H9 (cell line): ENCODE data around the gene HES6. TPM values are rescaled to one million over a fixed set of nuclear protein-coding genes. Genes with fewer than 3 reads are reported as not detected.

Source experiments
- DNase-seq: peaks from one replicate; pipeline ENCODE4 v3.0.0-alpha.2; 2017
- H2AFZ ChIP-seq: one replicate; pipeline ENCODE4 v1.6.1; 2013; ENCODE audit warnings: mild to moderate bottlenecking, low read length, control low read depth, moderate library complexity
- H2AK5ac ChIP-seq: 2 replicates; pipeline ENCODE4 v1.6.1; 2013; ENCODE audit warnings: low read length, control low read depth, mixed read lengths; ENCODE audit not compliant: insufficient read length
- H2BK120ac ChIP-seq: one replicate; pipeline ENCODE4 v1.6.1; 2013; ENCODE audit warnings: low read depth, mild to moderate bottlenecking, low read length, control low read depth, inconsistent platforms; ENCODE audit not compliant: poor library complexity, severe bottlenecking
- H2BK12ac ChIP-seq: 2 replicates; pipeline ENCODE4 v1.6.1; 2013; ENCODE audit warnings: low read length, control low read depth, mixed read lengths, low read depth; ENCODE audit not compliant: insufficient read length
- H2BK15ac ChIP-seq: 2 replicates; pipeline ENCODE4 v1.6.1; 2013; ENCODE audit warnings: low read depth, low read length, control low read depth
- H2BK20ac ChIP-seq: one replicate; pipeline ENCODE4 v1.6.1; 2013; ENCODE audit warnings: low read depth, mild to moderate bottlenecking, low read length, control low read depth, inconsistent platforms; ENCODE audit not compliant: poor library complexity, severe bottlenecking
- H2BK5ac ChIP-seq: 2 replicates; pipeline ENCODE4 v1.6.1; 2013; ENCODE audit warnings: low read length, control low read depth, mixed read lengths; ENCODE audit not compliant: insufficient read length
- H3K14ac ChIP-seq: 2 replicates; pipeline ENCODE4 v1.6.1; 2013; ENCODE audit warnings: low read length, control low read depth; ENCODE audit not compliant: insufficient read depth
- H3K18ac ChIP-seq: 2 replicates; pipeline ENCODE4 v1.6.1; 2013; ENCODE audit warnings: low read depth, mild to moderate bottlenecking, mixed read lengths, low read length, control low read depth; ENCODE audit not compliant: insufficient read length
- H3K23ac ChIP-seq: 2 replicates; pipeline ENCODE4 v1.6.1; 2013; ENCODE audit warnings: low read length, control low read depth, mixed read lengths, low read depth; ENCODE audit not compliant: insufficient read length
- H3K23me2 ChIP-seq: 2 replicates; pipeline ENCODE4 v1.6.1; 2013; ENCODE audit warnings: low read depth, mild to moderate bottlenecking, mixed read lengths, low read length, control low read depth; ENCODE audit not compliant: insufficient read length, poor library complexity, severe bottlenecking
- H3K27ac ChIP-seq: 2 replicates; pipeline ENCODE4 v1.5.1; 2013; ENCODE audit warnings: low read length, control low read depth, mixed read lengths, low read depth; ENCODE audit not compliant: insufficient read length
- H3K27me3 ChIP-seq: 2 replicates; pipeline ENCODE4 v1.6.1; 2013; ENCODE audit warnings: low read length, control low read depth, inconsistent platforms; ENCODE audit not compliant: insufficient read depth
- H3K4ac ChIP-seq: 2 replicates; pipeline ENCODE4 v1.6.1; 2013; ENCODE audit warnings: low read depth, mild to moderate bottlenecking, control low read depth, inconsistent platforms, low read length, moderate library complexity
- H3K4me1 ChIP-seq: 2 replicates; pipeline ENCODE4 v1.6.1; 2013; ENCODE audit warnings: low read length, control low read depth, inconsistent platforms; ENCODE audit not compliant: insufficient read depth
- H3K4me2 ChIP-seq: 2 replicates; pipeline ENCODE4 v1.6.1; 2013; ENCODE audit warnings: low read length, control low read depth, mixed read lengths; ENCODE audit not compliant: insufficient read length, insufficient read depth
- H3K56ac ChIP-seq: 2 replicates; pipeline ENCODE4 v1.6.1; 2013; ENCODE audit warnings: low read depth, mild to moderate bottlenecking, mixed read lengths, low read length, control low read depth; ENCODE audit not compliant: insufficient read length
- H3K79me1 ChIP-seq: 2 replicates; pipeline ENCODE4 v1.6.1; 2013; ENCODE audit warnings: low read depth, mild to moderate bottlenecking, moderate library complexity, low read length, control low read depth, inconsistent platforms; ENCODE audit not compliant: insufficient read depth, poor library complexity, severe bottlenecking
- H3K79me2 ChIP-seq: 2 replicates; pipeline ENCODE4 v1.6.1; 2013; ENCODE audit warnings: low read length, control low read depth, inconsistent platforms; ENCODE audit not compliant: insufficient read depth
- H3K9ac ChIP-seq: 2 replicates; pipeline ENCODE4 v1.6.1; 2013; ENCODE audit warnings: low read length, control low read depth, mixed read lengths; ENCODE audit not compliant: insufficient read length; ENCODE audit errors: extremely low read depth
- H3K9me3 ChIP-seq: one replicate; pipeline ENCODE4 v1.6.1; 2013; ENCODE audit warnings: low read depth, low read length, inconsistent platforms; ENCODE audit not compliant: control insufficient read depth
- H3T11ph ChIP-seq: one replicate; pipeline ENCODE4 v1.6.1; 2013; ENCODE audit warnings: mild to moderate bottlenecking, low read length, control low read depth, inconsistent platforms
- H4K20me1 ChIP-seq: one replicate; pipeline ENCODE4 v1.6.1; 2013; ENCODE audit not compliant: control insufficient read depth, insufficient read length, insufficient read depth
- H4K5ac ChIP-seq: 2 replicates; pipeline ENCODE4 v1.6.1; 2013; ENCODE audit warnings: low read depth, mild to moderate bottlenecking, mixed read lengths, low read length, control low read depth; ENCODE audit not compliant: insufficient read length
- H4K8ac ChIP-seq: replicated peaks from 2 replicates; pipeline ENCODE4 v1.6.1; 2013; ENCODE audit warnings: low read length, control low read depth, mixed read lengths, low read depth; ENCODE audit not compliant: insufficient read length
- H4K91ac ChIP-seq: 2 replicates; pipeline ENCODE4 v1.6.1; 2013; ENCODE audit warnings: low read depth, mild to moderate bottlenecking, moderate library complexity, mixed read lengths, low read length, control low read depth; ENCODE audit not compliant: insufficient read length
- H3K27ac Mint-ChIP-seq, 3 experiments: 2 replicates in 2 of 3; 3 replicates in 1 of 3; pipeline ENCODE4 v1.8.0; 2020 to 2021; ENCODE audit warnings: mixed read lengths in 3 of 3, mild to moderate bottlenecking in 1 of 3, moderate library complexity in 1 of 3
- H3K27me3 Mint-ChIP-seq: 2 replicates; pipeline ENCODE4 v1.8.0; 2021; ENCODE audit warnings: low read depth, mild to moderate bottlenecking, moderate library complexity, mixed read lengths
- H3K36me3 Mint-ChIP-seq, 3 experiments: 2 replicates in 2 of 3; 3 replicates in 1 of 3; pipeline ENCODE4 v1.8.0; 2020 to 2021; ENCODE audit warnings: low read depth in 3 of 3, mixed read lengths in 3 of 3; ENCODE audit not compliant: insufficient read depth in 1 of 3
- H3K4me1 Mint-ChIP-seq, 2 experiments: 2 replicates each; pipeline ENCODE4 v1.8.0; 2020; ENCODE audit warnings: mixed read lengths in 2 of 2
- H3K4me3 Mint-ChIP-seq, 2 experiments: 2 replicates in 1 of 2; 3 replicates in 1 of 2; pipeline ENCODE4 v1.8.0; 2020 to 2021; ENCODE audit warnings: mild to moderate bottlenecking in 2 of 2, mixed read lengths in 2 of 2, moderate library complexity in 1 of 2
- H3K9me3 Mint-ChIP-seq, 2 experiments: 2 replicates in 1 of 2; 3 replicates in 1 of 2; pipeline ENCODE4 v1.8.0; 2020; ENCODE audit warnings: mild to moderate bottlenecking in 2 of 2, mixed read lengths in 2 of 2, moderate library complexity in 1 of 2
- CTCF ChIP-seq: fragments of 200-600 bp; sonication (generic); conservative IDR thresholded peaks from 3 replicates; pipeline ENCODE4 v1.8.0; 2021; ENCODE audit warnings: antibody characterized with exemption, mild to moderate bottlenecking
- WGBS: extraction: QIAGEN DNeasy Blood & Tissue Kit; methylation state at CpG from one replicate; pipeline ENCODE4 v1.1.7; 2013; ENCODE audit warnings: missing lambda C conversion rate, low lambda C conversion rate, mixed read lengths; ENCODE audit not compliant: insufficient read length; ENCODE audit errors: extremely low coverage; 5-methylcytosine and 5-hydroxymethylcytosine counted together
- total RNA-seq: library from RNA; stranded (reverse); gene quantifications from 2 replicates; pipeline ENCODE4 v1.2.1, GENCODE V29; 2021

The HES6 gene
- total RNA-seq, 1 experiment from 2014 or later, result 27.1 TPM

- Histone ChIP-seq H2AFZ (no peak overlapping the region), H3T11ph (no peak overlapping the region), H3K27me3 (no peaks in the 10 kb centered on the region), H4K5ac (no peak overlapping the region), H3K27ac (no peak overlapping the region), H3K4me1 (no peaks in the 10 kb centered on the region; the same call in 1 of the 2 replicates), H3K18ac (no peak overlapping the region), H2BK120ac (no peak overlapping the region), H4K91ac (no peak overlapping the region), H3K79me2 (no peaks in the 10 kb centered on the region; the same call in 1 of the 2 replicates), H2BK5ac (no peak overlapping the region), H3K56ac (no peak overlapping the region), H3K14ac (no peak overlapping the region), H3K79me1 (no peaks in the 10 kb centered on the region), H2BK20ac (no peak overlapping the region), H3K23ac (no peak overlapping the region), H3K9me3 (no peaks in the 10 kb centered on the region), H2BK12ac (no peak overlapping the region), H4K20me1 (no peaks in the 10 kb centered on the region), H2AK5ac (no peak overlapping the region), H3K4me2 (no peak overlapping the region), H2BK15ac (no peak overlapping the region), H3K4ac (no peak overlapping the region), H4K8ac (no peak overlapping the region), H3K9ac (no peak overlapping the region), H3K23me2 (no peaks in the 10 kb centered on the region)
- Mint-ChIP-seq H3K27me3 (no peaks in the 10 kb centered on the region; the same call in 1 of the 2 replicates), H3K4me1 (peaks cover 11 to 14% of the 10 kb centered on the region in 2 experiments), H3K36me3 (peaks cover 1 to 19% (median 17%) of the 10 kb centered on the region in 3 experiments; a peak in 5 of 7 replicates), H3K27ac (no peak overlapping the region), H3K9me3 (no peaks in the 10 kb centered on the region), H3K4me3 (no peak overlapping the region)
- no peak for TF ChIP-seq CTCF
- no CpG with 5 or more reads among the region's 6 CpGs for whole genome bisulfite sequencing
- DNase-seq, result no peak
Measured at GRCh38 chr2:238279324-238279682, 39.5 kb upstream of the HES6 start.
